ENCODE results near the gene ATOX1.
"Not testable (repeated sequence)": the region's sequence is repeated elsewhere in the genome, so short reads cannot be mapped to it uniquely, and the experiment has no call there.

Gene ATOX1, protein sequence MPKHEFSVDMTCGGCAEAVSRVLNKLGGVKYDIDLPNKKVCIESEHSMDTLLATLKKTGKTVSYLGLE

DNA sequence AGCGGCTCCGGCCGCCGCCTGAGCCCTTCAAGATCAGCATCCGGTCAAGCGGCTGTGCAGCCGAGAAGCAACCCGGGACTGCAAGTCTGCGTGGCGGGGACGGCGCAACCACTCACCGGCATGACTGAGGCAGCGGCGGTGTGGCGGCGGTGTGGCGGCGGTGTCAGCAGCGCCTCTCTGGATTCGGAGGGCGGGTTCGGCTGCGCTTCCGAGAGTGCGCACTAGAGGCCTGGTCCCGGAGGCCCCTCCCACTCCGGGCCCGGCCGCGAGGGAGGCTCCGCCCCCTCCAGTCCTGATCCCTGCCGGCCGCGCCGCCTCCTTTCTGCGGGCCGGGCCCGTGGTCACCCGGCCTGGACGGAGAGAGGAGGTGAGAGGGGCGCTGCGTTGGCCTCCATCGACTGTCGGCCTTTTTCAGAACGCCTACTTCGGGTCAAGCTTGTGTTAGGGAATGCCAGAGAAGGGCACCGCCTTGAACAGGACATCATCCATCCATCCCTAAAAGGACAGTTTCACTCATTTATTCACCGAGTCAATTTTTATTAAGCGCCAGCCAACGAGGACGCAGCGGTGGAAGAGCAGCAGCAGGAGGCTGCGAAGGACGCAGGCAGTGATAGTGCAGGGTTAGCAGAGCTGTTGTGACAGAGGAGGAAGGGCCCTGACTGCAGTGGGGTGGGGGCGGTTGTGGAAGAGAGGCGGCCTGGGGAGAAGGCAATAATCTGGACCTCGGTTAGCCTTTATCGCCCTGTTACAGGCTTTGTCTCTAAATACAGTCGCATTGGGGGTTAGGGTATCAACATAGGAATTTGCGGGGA, at the start of gene ATOX1:
ATOX1 (minus strand) TSS at position 202 of the 812 bp plus-strand sequence; CDS start at position 122, 80 bp downstream.
- H3K27ac Mint-ChIP-seq = peak within 1 kb of the TSS; percentile 95
- no peaks in the 10 kb centered on the region for H3K9me3 Mint-ChIP-seq
- peak; percentile 93 for DNase-seq
- H3K36me3 Mint-ChIP-seq (ENCODE audit: low read depth) = peaks cover 31% of the 10 kb centered on the region
- H3K27me3 Mint-ChIP-seq = no peaks in the 10 kb centered on the region
- peaks cover 47% of the 10 kb centered on the region for H3K4me1 Mint-ChIP-seq (ENCODE audit: low read depth)
- peak within 1 kb of the TSS; percentile 94 for H3K4me3 Mint-ChIP-seq

DNA sequence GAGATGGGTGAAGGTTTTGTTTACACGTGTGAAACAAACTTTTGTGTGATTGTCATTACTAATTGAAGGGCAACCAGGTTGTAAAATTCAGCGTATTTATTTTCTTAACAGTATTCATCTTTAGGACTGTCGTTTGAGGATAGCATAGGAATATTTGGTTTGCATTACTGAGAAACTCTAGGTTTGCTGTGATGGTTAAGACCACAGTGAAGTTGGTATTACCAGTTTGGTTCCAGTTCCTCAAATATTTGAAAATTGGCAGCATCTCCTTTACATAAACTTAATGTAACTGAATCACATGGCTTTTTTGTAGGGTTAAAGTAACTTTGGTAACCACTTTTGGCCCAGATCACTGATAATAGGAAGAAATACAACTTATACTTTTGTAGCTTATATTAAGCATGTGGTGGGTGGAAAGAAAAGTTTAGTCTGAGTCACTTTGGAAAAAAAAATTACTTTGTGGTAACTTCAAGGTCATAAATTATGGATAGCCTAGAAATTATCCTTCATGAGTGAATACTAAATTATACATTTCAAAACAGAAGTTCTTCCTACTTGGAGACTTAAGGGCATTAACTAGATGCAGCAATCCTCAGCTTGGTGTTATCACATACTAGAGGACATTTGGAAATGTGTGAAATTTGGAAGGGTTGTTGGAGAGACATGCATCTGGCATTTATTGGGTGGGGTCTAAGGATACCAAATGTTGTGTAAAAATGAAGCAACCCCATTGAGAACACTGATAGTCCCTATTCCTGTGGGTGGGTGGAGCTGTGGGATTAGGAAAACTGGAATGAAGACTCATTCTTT, 47.2 kb upstream of the ATOX1 start:
- Mint-ChIP-seq H3K9me3 (peaks cover 4% of the 10 kb centered on the region), H3K27ac (peak overlapping the region; percentile 61), H3K4me1 (ENCODE audit: low read depth) (peaks cover 54% of the 10 kb centered on the region), H3K4me3 (no peak overlapping the region), H3K36me3 (ENCODE audit: low read depth) (peaks cover 98% of the 10 kb centered on the region), H3K27me3 (no peaks in the 10 kb centered on the region)
- no peak for DNase-seq

DNA sequence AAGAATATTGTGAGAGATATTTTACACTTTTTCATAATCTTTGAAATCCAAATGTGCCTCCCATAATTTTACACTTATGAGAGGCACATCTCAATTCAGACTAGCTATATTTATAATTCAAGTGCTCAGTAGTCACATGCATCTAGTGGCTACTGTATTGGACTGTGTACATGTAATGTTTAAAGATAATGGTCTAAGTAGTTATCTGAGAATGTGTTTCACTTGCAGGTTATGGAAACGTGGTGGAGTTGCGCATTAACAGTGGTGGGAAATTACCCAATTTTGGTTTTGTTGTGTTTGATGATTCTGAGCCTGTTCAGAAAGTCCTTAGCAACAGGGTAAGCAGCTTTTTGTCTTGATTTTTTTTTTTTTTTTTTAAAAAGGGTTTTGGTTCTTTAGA, 42.1 kb upstream of the ATOX1 start:
- Mint-ChIP-seq H3K4me3 (no peak overlapping the region), H3K27ac (peak overlapping the region; percentile 62), H3K36me3 (ENCODE audit: low read depth) (peaks cover 97% of the 10 kb centered on the region)

DNA sequence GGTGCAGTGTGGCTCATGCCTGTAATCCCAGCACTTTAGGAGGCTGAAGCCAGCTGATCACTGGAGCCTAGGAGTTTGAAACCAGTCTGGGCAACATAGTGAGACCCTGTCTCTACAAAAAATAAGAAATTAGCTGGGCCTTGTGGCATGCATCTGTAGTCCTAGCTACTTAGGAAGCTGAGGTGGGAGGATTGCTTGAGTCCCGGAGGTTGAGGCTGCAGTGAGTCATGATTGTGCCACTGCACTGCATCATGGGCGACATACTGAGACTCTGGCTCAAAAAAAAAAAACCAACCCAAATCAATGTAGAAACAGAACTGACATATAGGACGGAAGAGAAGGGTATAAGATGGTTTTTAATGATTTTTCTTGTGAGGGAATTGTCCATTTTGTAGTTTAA, 41.0 kb upstream of the ATOX1 start:
- H3K4me1 Mint-ChIP-seq (ENCODE audit: low read depth) = peaks cover 46% of the 10 kb centered on the region
- no peaks in the 10 kb centered on the region for H3K27me3 Mint-ChIP-seq
- no peaks in the 10 kb centered on the region for H3K9me3 Mint-ChIP-seq
- peak overlapping the region; percentile 66 for H3K27ac Mint-ChIP-seq
- H3K36me3 Mint-ChIP-seq (ENCODE audit: low read depth) = peaks cover 97% of the 10 kb centered on the region
- H3K4me3 Mint-ChIP-seq = no peak overlapping the region
- no peak for DNase-seq

More for the DNA sequence above, 42.1 kb upstream of the ATOX1 start:
- Mint-ChIP-seq H3K9me3 (no peaks in the 10 kb centered on the region), H3K27me3 (no peaks in the 10 kb centered on the region), H3K4me1 (ENCODE audit: low read depth) (peaks cover 51% of the 10 kb centered on the region)
- no peak for DNase-seq

DNA sequence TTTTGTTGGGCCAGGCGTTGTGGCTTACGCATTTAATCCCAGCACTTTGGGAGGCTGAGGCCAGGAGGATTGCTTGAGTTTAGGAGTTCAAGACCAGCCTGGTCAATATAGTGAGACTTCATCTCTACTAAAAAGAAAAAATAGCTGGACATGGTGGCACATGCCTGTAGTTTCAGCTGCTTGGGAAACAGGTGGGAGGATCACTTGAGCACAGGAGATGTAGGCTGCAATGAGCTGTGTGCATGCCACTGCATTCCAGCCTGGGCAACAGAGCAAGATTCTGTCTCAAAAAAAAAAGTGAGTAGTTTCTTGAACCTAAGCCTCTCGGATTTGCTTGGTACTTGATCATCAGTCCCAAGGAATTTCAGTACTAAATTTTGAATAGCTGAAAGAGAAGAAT, 40.2 kb upstream of the ATOX1 start:
- no peaks in the 10 kb centered on the region for H3K27me3 Mint-ChIP-seq
- peak overlapping the region; percentile 57 for H3K27ac Mint-ChIP-seq
- peaks cover 97% of the 10 kb centered on the region for H3K36me3 Mint-ChIP-seq (ENCODE audit: low read depth)
- DNase-seq = no peak
- no peak overlapping the region for H3K4me3 Mint-ChIP-seq
- no peaks in the 10 kb centered on the region for H3K9me3 Mint-ChIP-seq
- H3K4me1 Mint-ChIP-seq (ENCODE audit: low read depth) = peaks cover 46% of the 10 kb centered on the region

DNA sequence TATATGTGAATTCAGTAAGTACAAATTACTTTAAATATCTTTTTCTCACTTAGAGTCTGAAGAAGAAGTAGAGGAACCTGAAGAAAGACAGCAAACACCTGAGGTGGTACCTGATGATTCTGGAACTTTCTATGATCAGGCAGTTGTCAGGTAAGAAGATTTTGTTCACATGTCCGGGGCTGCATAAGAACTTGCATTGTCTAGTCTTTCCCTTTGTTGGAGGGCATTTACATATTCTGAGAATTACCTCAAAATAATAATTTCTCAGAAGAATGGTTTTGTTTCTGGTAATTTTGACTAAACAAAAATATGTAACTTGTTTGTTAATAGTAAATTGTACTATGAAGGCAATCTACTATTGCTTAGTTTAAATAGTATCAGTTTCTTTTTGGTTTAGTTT, 37.0 kb upstream of the ATOX1 start:
- Mint-ChIP-seq H3K4me1 (ENCODE audit: low read depth) (peaks cover 46% of the 10 kb centered on the region), H3K9me3 (no peaks in the 10 kb centered on the region), H3K27me3 (no peaks in the 10 kb centered on the region), H3K4me3 (no peak overlapping the region), H3K36me3 (ENCODE audit: low read depth) (peaks cover 98% of the 10 kb centered on the region), H3K27ac (no peak overlapping the region)
- no peak for DNase-seq

DNA sequence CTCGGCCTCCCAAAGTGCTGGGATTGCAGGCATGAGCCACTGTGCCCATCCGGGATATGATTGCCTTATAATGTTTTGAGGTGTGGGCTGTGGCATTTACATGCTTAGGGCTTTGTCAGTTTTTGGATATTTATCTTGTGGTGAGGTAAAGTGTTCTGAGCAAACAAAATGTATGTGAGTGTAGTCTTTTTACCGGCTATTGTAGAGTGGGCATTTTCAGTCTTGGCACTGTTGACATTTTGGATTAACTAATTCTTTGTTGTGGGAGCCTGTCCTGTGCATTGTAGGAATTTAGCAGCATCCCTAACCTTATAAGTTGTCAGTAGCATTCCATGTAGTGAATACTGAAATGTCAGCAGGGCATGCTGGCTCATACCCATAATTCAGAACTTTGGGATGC, 34.9 kb upstream of the ATOX1 start:
- Mint-ChIP-seq H3K27ac (no peak overlapping the region), H3K4me1 (ENCODE audit: low read depth) (peaks cover 35% of the 10 kb centered on the region), H3K9me3 (no peaks in the 10 kb centered on the region), H3K27me3 (no peaks in the 10 kb centered on the region), H3K36me3 (ENCODE audit: low read depth) (peaks cover 96% of the 10 kb centered on the region), H3K4me3 (no peak overlapping the region)
- DNase-seq = no peak

DNA sequence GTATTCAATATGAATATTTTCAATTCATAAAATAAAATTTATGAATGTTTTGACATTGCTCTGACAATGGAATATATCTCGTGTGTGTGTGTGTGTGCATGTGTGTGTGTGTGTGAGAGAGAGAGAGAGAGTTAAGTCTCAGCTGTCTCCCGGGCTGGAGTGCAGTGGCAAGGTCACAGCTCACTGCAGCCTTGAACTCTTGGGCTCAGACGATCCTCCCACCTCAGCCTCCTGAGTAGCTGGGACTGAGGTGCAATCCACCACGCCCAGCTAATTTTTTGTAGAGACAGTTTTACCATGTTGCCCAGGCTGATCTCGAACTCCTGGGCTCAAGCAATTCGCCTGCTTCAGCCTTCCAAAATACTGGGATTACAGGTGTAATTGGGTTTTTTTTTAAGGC, 29.4 kb upstream of the ATOX1 start:
- Mint-ChIP-seq H3K9me3 (no peaks in the 10 kb centered on the region), H3K4me3 (no peak overlapping the region), H3K36me3 (ENCODE audit: low read depth) (peaks cover 82% of the 10 kb centered on the region), H3K4me1 (ENCODE audit: low read depth) (peaks cover 46% of the 10 kb centered on the region), H3K27me3 (no peaks in the 10 kb centered on the region), H3K27ac (peak overlapping the region; percentile 63)
- no peak for DNase-seq

DNA sequence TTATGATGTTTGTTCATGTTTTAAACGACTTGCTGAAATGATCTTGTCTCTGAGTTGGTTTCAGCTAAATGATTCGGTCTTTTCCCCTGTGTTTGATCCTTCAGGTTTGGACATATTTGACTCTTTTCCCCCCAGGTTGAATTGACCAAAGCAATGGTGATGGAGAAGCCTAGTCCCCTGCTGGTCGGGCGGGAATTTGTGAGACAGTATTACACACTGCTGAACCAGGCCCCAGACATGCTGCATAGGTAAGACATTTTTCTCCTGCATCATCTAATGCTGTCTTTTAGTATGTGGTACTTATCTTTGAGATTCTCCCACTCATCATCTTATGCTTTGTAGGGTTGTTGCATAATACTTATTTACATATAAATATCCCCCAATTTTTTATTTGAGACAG, 28.0 kb upstream of the ATOX1 start:
- Mint-ChIP-seq H3K27me3 (no peaks in the 10 kb centered on the region), H3K4me1 (ENCODE audit: low read depth) (peaks cover 53% of the 10 kb centered on the region), H3K27ac (peak overlapping the region; percentile 20), H3K4me3 (no peak overlapping the region), H3K36me3 (ENCODE audit: low read depth) (peaks cover 78% of the 10 kb centered on the region), H3K9me3 (no peaks in the 10 kb centered on the region)
- DNase-seq = no peak

DNA sequence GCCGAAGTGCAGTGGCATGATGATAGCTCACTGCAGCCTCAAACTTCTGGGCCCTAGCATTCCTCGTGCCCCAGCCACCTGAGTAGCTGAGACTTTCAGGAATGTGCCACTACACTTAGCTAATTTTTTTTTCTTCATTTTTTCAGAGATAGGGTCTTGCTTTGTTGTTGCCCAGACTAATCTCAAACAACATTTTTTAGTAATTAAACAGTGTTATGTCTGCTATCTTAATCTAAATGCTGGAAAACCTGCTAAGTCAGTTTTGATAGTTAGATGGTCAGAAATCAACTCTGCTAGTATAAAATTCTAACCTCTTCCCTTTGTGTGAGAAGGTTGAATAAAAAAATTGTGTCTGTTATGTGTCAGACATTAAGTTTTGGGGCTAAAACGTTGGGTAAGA, 25.7 kb upstream of the ATOX1 start:
- Mint-ChIP-seq H3K4me3 (no peak overlapping the region), H3K27ac (peak overlapping the region; percentile 33), H3K36me3 (ENCODE audit: low read depth) (peaks cover 74% of the 10 kb centered on the region), H3K9me3 (no peaks in the 10 kb centered on the region), H3K27me3 (no peaks in the 10 kb centered on the region), H3K4me1 (ENCODE audit: low read depth) (peaks cover 70% of the 10 kb centered on the region)
- DNase-seq = no peak

DNA sequence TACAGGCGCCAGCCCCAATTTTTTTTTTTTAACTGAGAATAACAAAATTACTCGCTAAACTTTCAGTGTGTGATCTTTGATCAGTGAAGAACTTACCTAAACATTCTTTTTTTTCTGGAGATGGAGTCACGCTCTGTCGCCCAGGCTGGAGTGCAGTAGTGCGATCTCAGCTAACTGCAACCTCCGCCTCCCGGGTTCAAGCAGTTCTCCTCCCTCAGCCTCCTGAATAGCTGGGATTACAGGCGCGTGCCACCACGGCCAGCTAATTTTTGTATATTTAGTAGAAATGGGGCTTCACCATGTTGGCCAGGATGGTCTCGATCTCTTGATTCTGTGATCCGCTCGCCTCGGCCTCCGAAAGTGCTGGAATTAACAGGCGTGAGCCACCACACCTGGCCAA, 25.2 kb upstream of the ATOX1 start:
- not testable (repeated sequence) for DNase-seq, H3K9me3 Mint-ChIP-seq, H3K4me3 Mint-ChIP-seq, H3K27me3 Mint-ChIP-seq
- H3K4me1 Mint-ChIP-seq (ENCODE audit: low read depth) = peaks cover 75% of the 10 kb centered on the region
- peak overlapping the region; percentile 33 for H3K27ac Mint-ChIP-seq
- peaks cover 74% of the 10 kb centered on the region for H3K36me3 Mint-ChIP-seq (ENCODE audit: low read depth)

DNA sequence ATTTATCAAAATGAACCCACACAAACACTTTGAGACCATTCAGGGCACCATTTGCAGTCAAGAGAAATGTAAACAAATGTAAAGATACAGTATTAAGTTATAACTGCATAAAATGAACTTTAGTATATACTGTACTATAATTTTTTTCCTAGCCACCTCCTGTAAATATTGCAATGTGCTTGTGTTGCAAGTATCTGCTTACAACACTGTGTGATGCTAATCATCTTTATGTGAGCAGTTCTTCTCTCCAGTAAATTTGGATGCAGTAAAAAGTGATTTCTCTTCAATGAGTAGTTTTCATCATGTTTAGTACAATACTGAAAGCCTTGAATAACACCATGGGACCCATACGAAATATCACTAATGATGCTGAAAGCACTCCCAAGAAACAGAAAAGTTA, 22.8 kb upstream of the ATOX1 start:
- Mint-ChIP-seq H3K36me3 (ENCODE audit: low read depth) (peaks cover 75% of the 10 kb centered on the region), H3K27me3 (no peaks in the 10 kb centered on the region), H3K4me3 (no peak overlapping the region), H3K4me1 (ENCODE audit: low read depth) (peaks cover 88% of the 10 kb centered on the region), H3K27ac (peak overlapping the region; percentile 22), H3K9me3 (no peaks in the 10 kb centered on the region)
- no peak for DNase-seq

DNA sequence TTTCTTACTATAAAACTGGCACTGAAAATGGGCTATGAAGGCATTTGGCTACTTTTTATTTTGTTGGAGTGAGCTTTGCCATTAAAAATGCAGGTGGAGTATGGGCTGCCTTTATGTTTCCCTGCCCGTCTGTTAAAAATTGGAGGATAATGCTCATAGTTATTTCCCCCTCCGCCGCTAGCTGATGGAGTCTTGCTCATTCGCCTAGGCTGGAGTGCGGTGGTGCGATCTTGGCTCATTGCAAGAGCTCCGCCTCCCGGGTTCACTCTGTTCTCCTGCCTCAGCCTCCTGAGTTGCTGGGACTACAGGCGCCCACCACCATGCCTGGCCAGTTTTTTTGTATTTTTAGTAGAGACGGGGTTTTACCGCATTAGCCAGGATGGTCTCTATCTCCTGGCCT, 21.9 kb upstream of the ATOX1 start:
- H3K27me3 Mint-ChIP-seq = no peaks in the 10 kb centered on the region
- no peaks in the 10 kb centered on the region for H3K9me3 Mint-ChIP-seq
- DNase-seq = no peak
- H3K4me3 Mint-ChIP-seq = peak overlapping the region; percentile 8
- H3K4me1 Mint-ChIP-seq (ENCODE audit: low read depth) = peaks cover 88% of the 10 kb centered on the region
- peak overlapping the region; percentile 77 for H3K27ac Mint-ChIP-seq
- peaks cover 75% of the 10 kb centered on the region for H3K36me3 Mint-ChIP-seq (ENCODE audit: low read depth)

DNA sequence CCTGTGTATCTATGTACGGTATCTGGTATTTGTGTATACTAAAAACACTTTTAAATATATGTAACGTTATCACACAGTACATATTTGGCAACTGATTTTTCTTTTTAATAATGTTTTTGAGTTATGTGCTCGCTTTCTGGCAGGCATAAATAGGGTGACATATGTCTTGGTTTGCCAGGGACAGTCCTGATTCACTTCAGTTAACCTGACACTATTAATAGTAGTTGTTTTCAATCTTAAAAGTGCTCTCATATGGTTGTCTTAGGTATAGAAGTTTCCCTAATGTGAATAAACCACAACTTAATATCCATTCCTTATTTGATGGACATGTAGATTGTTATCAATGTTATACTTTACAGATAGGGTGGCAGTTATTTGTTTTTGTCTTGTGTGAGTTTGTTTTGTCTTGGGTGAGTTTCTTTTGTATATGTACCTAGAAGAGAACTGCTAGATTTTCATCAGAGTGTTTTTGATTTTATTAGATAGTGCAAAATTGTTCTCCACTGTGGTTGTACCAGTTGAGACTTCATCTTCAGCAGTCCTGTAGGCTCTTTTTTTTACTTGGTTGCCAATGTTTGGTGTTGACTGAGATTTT, 21.2 kb upstream of the ATOX1 start:
- DNase-seq = no peak
- Mint-ChIP-seq H3K4me1 (ENCODE audit: low read depth) (peaks cover 89% of the 10 kb centered on the region), H3K9me3 (no peaks in the 10 kb centered on the region), H3K27me3 (no peaks in the 10 kb centered on the region), H3K36me3 (ENCODE audit: low read depth) (peaks cover 77% of the 10 kb centered on the region), H3K4me3 (peak overlapping the region; percentile 39), H3K27ac (peak overlapping the region; percentile 62)

Measured in activated T-cell treated with anti-CD3 and anti-CD28 coated beads, Interleukin-2, amount 50 U/mL, for 24 hours (primary cell).